Measurements from ENCODE around the gene ROGDI. TPM values are rescaled to one million over a fixed set of nuclear protein-coding genes. Genes with fewer than 3 reads are reported as not detected.

ROGDI gene
- total RNA-seq, 4 donors from 2014 or later, result 43.2 to 97.2 (median 77.6) TPM

GRCh38 chr16:4753227-4753626 is 49.2 kb downstream of the ROGDI start:
- Histone ChIP-seq H3K9me3 (no peaks in the 10 kb centered on the region), H3K27ac (replicated peaks in 1 of 4) (no peak overlapping the region), H3K36me3 (peaks cover 51 to 97% (median 92%) of the 10 kb centered on the region in 4 donors), H3K27me3 (no peaks in the 10 kb centered on the region), H3K4me3 (no peak overlapping the region), H3K4me1 (no peaks in the 10 kb centered on the region)
- WGBS, result 93% methylated on average over 11 of the region's 11 CpGs
- DNase-seq (ENCODE audit: extremely low spot score), result no peak
- intact Hi-C loops (cut with DNase I), result no loop called here
- TF ChIP-seq POLR2AphosphoS5 (IDR thresholded peaks at IDR 0.05), result no peak
- TF ChIP-seq CTCF (IDR thresholded peaks at IDR 0.05), result no peak
- TF ChIP-seq POLR2A (IDR thresholded peaks at IDR 0.05; ENCODE audit: low read depth), result no peak

- Histone ChIP-seq H3K27ac (replicated peaks in 1 of 4) (no peak overlapping the region), H3K4me1 (peaks cover 0 to 2% (median under 1%) of the 10 kb centered on the region in 4 donors), H3K9me3 (no peaks in the 10 kb centered on the region), H3K4me3 (no peak overlapping the region), H3K27me3 (no peaks in the 10 kb centered on the region), H3K36me3 (peaks cover 46 to 90% (median 85%) of the 10 kb centered on the region in 4 donors)
- intact Hi-C loops (cut with DNase I), result no loop called here
- 93% methylated on average over 17 of the region's 44 CpGs for WGBS
- no peak for TF ChIP-seq POLR2AphosphoS5 (IDR thresholded peaks at IDR 0.05)
- TF ChIP-seq CTCF (IDR thresholded peaks at IDR 0.05), result no peak
- no peak for TF ChIP-seq POLR2A (IDR thresholded peaks at IDR 0.05; ENCODE audit: low read depth)
- no peak for TF ChIP-seq EP300 (IDR thresholded peaks at IDR 0.05)
- no peak for DNase-seq (ENCODE audit: extremely low spot score)
These were observed 49.9 kb downstream of the ROGDI start for GRCh38 chr16:4752351-4753100.

- DNase-seq (ENCODE audit: extremely low spot score), result no peak
- Histone ChIP-seq H3K4me3 (no peak overlapping the region), H3K27me3 (no peaks in the 10 kb centered on the region), H3K4me1 (peaks cover 0 to 18% (median 10%) of the 10 kb centered on the region in 4 donors), H3K36me3 (peaks cover 38 to 74% (median 70%) of the 10 kb centered on the region in 4 donors), H3K9me3 (no peaks in the 10 kb centered on the region), H3K27ac (replicated peaks in 1 of 4) (no peak overlapping the region)
- intact Hi-C loops (cut with DNase I), result no loop called here
- no peak for TF ChIP-seq POLR2A (IDR thresholded peaks at IDR 0.05; ENCODE audit: low read depth)
- no peak for TF ChIP-seq EP300 (IDR thresholded peaks at IDR 0.05)
- no peak for TF ChIP-seq CTCF (IDR thresholded peaks at IDR 0.05)
- no peak for TF ChIP-seq POLR2AphosphoS5 (IDR thresholded peaks at IDR 0.05)
- WGBS, result 87% methylated on average over 8 of the region's 8 CpGs
These were observed 51.5 kb downstream of the ROGDI start for GRCh38 chr16:4750896-4751295.

GRCh38 chr16:4749700-4750257 is 52.7 kb downstream of the ROGDI start:
- WGBS, result 91% methylated on average over 9 of the region's 10 CpGs
- H3K9me3 ChIP-seq, result no peaks in the 10 kb centered on the region
- peaks cover 29 to 63% (median 59%) of the 10 kb centered on the region in 4 donors for H3K36me3 ChIP-seq
- H3K4me1 ChIP-seq, result peaks cover 0 to 23% (median 10%) of the 10 kb centered on the region in 4 donors
- H3K4me3 ChIP-seq, result no peak overlapping the region
- H3K27me3 ChIP-seq, result no peaks in the 10 kb centered on the region
- no peak overlapping the region for H3K27ac ChIP-seq (replicated peaks in 1 of 4)
- TF ChIP-seq EP300 (IDR thresholded peaks at IDR 0.05), result no peak
- no peak for TF ChIP-seq CTCF (IDR thresholded peaks at IDR 0.05)
- TF ChIP-seq POLR2AphosphoS5 (IDR thresholded peaks at IDR 0.05), result no peak
- TF ChIP-seq POLR2A (IDR thresholded peaks at IDR 0.05; ENCODE audit: low read depth), result no peak
- no peak for DNase-seq (ENCODE audit: extremely low spot score)
- intact Hi-C loops (cut with DNase I), result no loop called here
